A673 (cell line): ENCODE measurements around the gene SRRM2. TPM values are rescaled to one million over a fixed set of nuclear protein-coding genes. Genes with fewer than 3 reads are reported as not detected.

Source experiments
- BruUV-seq: library from RNA; stranded (reverse); fragments of 400-500 nt; replicated peaks from 2 replicates; lab custom pipeline; 2021; lab: Mats Ljungman, UMichigan
- CTCF ChIA-PET: fragments of 300-600 bp; sonication (Branson Sonifier 250); formaldehyde crosslinking; loops from one replicate; lab custom pipeline; 2022; ENCODE audit warnings: antibody characterized with exemption; lab: Charles Lee
- POLR2A ChIA-PET: fragments of 300-600 bp; sonication (Branson Sonifier 250); formaldehyde crosslinking; loops from one replicate; lab custom pipeline; 2022; ENCODE audit warnings: antibody characterized with exemption; ENCODE audit not compliant: low non-redundant PET; lab: Charles Lee
- DNase-seq: peaks from one replicate; pipeline ENCODE4 v3.0.0-alpha.2; 2015; ENCODE audit warnings: low spot score
- H3K27ac ChIP-seq: fragments of 200-600 bp; sonication (generic); 2 replicates; pipeline ENCODE4 v1.5.1; 2016; ENCODE audit warnings: mixed run types, low read depth, mild to moderate bottlenecking, mixed read lengths, antibody characterized with exemption, low read length; ENCODE audit not compliant: poor library complexity, severe bottlenecking
- H3K27me3 ChIP-seq: fragments of 200-600 bp; sonication (generic); replicated peaks from 2 replicates; pipeline ENCODE4 v1.6.1; 2017; ENCODE audit warnings: mixed run types, low read depth, mild to moderate bottlenecking, mixed read lengths, antibody characterized with exemption, low read length; ENCODE audit not compliant: insufficient read depth, poor library complexity
- H3K36me3 ChIP-seq: fragments of 200-600 bp; sonication (generic); 2 replicates; pipeline ENCODE4 v1.6.1; 2016; ENCODE audit warnings: mixed run types, mild to moderate bottlenecking, mixed read lengths, antibody characterized with exemption, low read length; ENCODE audit not compliant: insufficient read depth, poor library complexity, severe bottlenecking
- H3K4me1 ChIP-seq: fragments of 200-600 bp; sonication (generic); 2 replicates; pipeline ENCODE4 v1.6.1; 2017; ENCODE audit warnings: mixed run types, mild to moderate bottlenecking, mixed read lengths, antibody characterized with exemption, low read length; ENCODE audit not compliant: insufficient read depth, poor library complexity, severe bottlenecking
- H3K4me3 ChIP-seq: fragments of 200-600 bp; sonication (generic); 2 replicates; pipeline ENCODE4 v1.5.1; 2016; ENCODE audit warnings: low read depth, mixed run types, mild to moderate bottlenecking, mixed read lengths, low read length; ENCODE audit not compliant: poor library complexity, severe bottlenecking
- H3K9me3 ChIP-seq: fragments of 200-600 bp; sonication (generic); 2 replicates; pipeline ENCODE4 v1.6.1; 2016; ENCODE audit warnings: mixed run types, low read depth, mild to moderate bottlenecking, mixed read lengths, antibody characterized with exemption, low read length; ENCODE audit not compliant: poor library complexity, severe bottlenecking
- CTCF ChIP-seq: fragments of 300-800, 200-600 bp; sonication (generic); conservative IDR thresholded peaks from 2 replicates; pipeline ENCODE4 v1.5.1; 2017; ENCODE audit warnings: low read depth, mild to moderate bottlenecking, antibody characterized with exemption, low read length, moderate library complexity, mixed read lengths
- EZH2 ChIP-seq: fragments of 200-600 bp; sonication (generic); IDR thresholded peaks from 2 replicates; pipeline ENCODE4 v1.6.1; 2017; ENCODE audit warnings: borderline replicate concordance, low read depth, mild to moderate bottlenecking, mixed read lengths, antibody characterized with exemption, low read length; ENCODE audit not compliant: poor library complexity, severe bottlenecking
- intact Hi-C: fragments of 100-400 bp; cut with micrococcal nuclease; formaldehyde crosslinking; loops from one replicate; pipeline ENCODE4 v1.10.0; 2022; ENCODE audit not compliant: unreplicated experiment
- total RNA-seq: library from RNA; stranded (reverse); gene quantifications from 2 replicates; pipeline ENCODE4 v1.2.3, GENCODE V29; 2021

SRRM2 gene
- total RNA-seq, 1 experiment from 2014 or later, result 642 TPM

GRCh38 chr16:2777231-2777902, 24.9 kb downstream of the SRRM2 start, which contains the start of gene ELOB:
TSS of gene ELOB (minus strand) at chr16:2777280. CDS start at chr16:2777239, 41 bp downstream.
- H3K27ac ChIP-seq, result peak within 1 kb of the TSS; percentile 100
- peaks cover 3% of the 10 kb centered on the region for H3K4me1 ChIP-seq
- no peaks in the 10 kb centered on the region for H3K9me3 ChIP-seq
- peaks cover 23% of the 10 kb centered on the region for H3K36me3 ChIP-seq
- ChIA-PET POLR2A (interaction anchor here (0.6 kb wide), 1 partner anchor 25 kb away, joined by 3 read pairs; the partner anchor contains the start of gene SRRM2), CTCF (no interaction called here)
- DNase-seq, result peak; percentile 92
- H3K4me3 ChIP-seq, result peak within 1 kb of the TSS; percentile 92
- intact Hi-C loops, result no loop called here
- no peak for TF ChIP-seq EZH2
- no peak for TF ChIP-seq CTCF
- no peaks in the 10 kb centered on the region for H3K27me3 ChIP-seq
- BruUV-seq, result TSS peak; percentile 76

- Histone ChIP-seq H3K4me1 (peaks cover 3% of the 10 kb centered on the region), H3K4me3 (peak overlapping the region; percentile 92), H3K9me3 (no peaks in the 10 kb centered on the region), H3K27ac (peak overlapping the region; percentile 100), H3K27me3 (no peaks in the 10 kb centered on the region), H3K36me3 (peaks cover 17% of the 10 kb centered on the region)
- ChIA-PET CTCF (no interaction called here), POLR2A (no interaction called here)
- no peak for DNase-seq
- TF ChIP-seq EZH2 (no peak), CTCF (no peak)
- intact Hi-C loops, result no loop called here
- no TSS peak for BruUV-seq
Observed at GRCh38 chr16:2777903-2778629, 25.6 kb downstream of the SRRM2 start.

- Histone ChIP-seq H3K4me3 (peak overlapping the region; percentile 92), H3K36me3 (peaks cover 11% of the 10 kb centered on the region), H3K9me3 (no peaks in the 10 kb centered on the region), H3K4me1 (peaks cover 3% of the 10 kb centered on the region), H3K27me3 (no peaks in the 10 kb centered on the region), H3K27ac (peak overlapping the region; percentile 100)
- POLR2A ChIA-PET, result no interaction called here
- TF ChIP-seq CTCF (no peak), EZH2 (no peak)
- BruUV-seq, result no TSS peak
- no peak for DNase-seq
- intact Hi-C loops, result no loop called here
- CTCF ChIA-PET, result no interaction called here
Observed at GRCh38 chr16:2778630-2778958, 26.2 kb downstream of the SRRM2 start.
